GM20000 (cell line): ENCODE results near the gene DNAJC13.

Experiments
- DNase-seq: peaks from one replicate; pipeline ENCODE4 v3.0.0; 2012; ENCODE audit warnings: low spot score
- TF ChIP-seq, protein P1 (sequence below): IDR thresholded peaks from 2 replicates; pipeline ENCODE4 v1.5.1; 2012; ENCODE audit warnings: mild to moderate bottlenecking, control low read depth; ENCODE audit errors: extremely low read depth, missing control alignments

DNAJC13 gene

DNA sequence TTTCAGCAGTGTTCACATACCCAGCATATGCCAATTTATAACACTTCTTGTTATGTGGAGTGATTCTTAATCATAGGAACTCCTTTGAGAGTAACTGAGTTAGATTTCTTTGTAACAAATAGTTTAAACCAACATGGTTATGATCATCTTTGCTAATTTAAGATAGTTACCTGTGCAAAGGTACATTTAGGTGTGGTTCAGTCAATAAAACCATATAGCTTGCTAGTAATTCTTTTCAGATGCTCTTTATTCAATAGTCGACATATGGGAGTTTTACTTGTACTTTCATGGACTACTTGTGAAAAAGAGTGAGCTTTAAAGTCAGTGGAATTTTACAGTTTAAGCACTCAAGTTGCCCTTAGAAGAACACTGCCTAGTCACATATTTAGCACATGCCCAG, 5.2 kb downstream of the DNAJC13 start:
- TF ChIP-seq, protein P1, sequence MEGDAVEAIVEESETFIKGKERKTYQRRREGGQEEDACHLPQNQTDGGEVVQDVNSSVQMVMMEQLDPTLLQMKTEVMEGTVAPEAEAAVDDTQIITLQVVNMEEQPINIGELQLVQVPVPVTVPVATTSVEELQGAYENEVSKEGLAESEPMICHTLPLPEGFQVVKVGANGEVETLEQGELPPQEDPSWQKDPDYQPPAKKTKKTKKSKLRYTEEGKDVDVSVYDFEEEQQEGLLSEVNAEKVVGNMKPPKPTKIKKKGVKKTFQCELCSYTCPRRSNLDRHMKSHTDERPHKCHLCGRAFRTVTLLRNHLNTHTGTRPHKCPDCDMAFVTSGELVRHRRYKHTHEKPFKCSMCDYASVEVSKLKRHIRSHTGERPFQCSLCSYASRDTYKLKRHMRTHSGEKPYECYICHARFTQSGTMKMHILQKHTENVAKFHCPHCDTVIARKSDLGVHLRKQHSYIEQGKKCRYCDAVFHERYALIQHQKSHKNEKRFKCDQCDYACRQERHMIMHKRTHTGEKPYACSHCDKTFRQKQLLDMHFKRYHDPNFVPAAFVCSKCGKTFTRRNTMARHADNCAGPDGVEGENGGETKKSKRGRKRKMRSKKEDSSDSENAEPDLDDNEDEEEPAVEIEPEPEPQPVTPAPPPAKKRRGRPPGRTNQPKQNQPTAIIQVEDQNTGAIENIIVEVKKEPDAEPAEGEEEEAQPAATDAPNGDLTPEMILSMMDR, result no peak
- no peak for DNase-seq

DNA sequence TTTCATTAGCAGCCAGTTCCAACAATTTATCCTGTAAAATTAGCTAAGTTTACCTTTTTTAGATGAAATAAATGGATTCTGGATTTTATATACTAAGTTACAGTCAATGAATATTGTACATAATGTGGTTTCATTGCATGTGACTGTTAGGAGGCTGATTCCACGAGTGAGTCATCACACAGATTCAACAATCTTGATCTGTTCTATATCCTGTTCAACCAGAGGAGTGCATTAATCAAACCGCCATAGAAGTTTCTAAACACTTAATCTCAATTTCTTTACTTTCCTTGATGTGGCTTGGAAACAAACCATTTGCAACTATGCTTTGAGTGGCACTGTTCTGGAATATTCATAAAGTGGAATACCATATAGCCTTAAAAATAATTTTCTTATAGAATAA, 15.3 kb downstream of the DNAJC13 start:
- TF ChIP-seq, protein P1, result no peak
- DNase-seq, result no peak

DNA sequence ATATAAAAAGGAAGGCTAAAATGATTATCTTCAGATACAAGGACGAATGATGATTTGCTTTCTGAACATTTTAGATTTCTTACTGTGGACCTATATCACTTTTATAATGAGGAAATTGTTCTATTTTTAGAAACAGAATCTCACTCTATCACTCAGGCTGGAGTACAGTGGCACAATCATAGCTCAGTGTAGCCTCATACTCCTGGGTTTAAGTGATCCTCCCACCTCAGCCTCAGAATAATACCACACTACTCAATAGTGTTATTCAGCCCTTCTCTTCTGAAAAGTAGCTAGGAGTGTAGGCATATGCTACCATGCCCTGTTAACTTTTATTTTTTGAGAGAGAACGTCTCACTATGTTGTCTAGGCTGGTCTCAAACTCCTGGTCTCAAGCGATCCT, 15.8 kb downstream of the DNAJC13 start:
- TF ChIP-seq, protein P1, result no peak
- no peak for DNase-seq

DNA sequence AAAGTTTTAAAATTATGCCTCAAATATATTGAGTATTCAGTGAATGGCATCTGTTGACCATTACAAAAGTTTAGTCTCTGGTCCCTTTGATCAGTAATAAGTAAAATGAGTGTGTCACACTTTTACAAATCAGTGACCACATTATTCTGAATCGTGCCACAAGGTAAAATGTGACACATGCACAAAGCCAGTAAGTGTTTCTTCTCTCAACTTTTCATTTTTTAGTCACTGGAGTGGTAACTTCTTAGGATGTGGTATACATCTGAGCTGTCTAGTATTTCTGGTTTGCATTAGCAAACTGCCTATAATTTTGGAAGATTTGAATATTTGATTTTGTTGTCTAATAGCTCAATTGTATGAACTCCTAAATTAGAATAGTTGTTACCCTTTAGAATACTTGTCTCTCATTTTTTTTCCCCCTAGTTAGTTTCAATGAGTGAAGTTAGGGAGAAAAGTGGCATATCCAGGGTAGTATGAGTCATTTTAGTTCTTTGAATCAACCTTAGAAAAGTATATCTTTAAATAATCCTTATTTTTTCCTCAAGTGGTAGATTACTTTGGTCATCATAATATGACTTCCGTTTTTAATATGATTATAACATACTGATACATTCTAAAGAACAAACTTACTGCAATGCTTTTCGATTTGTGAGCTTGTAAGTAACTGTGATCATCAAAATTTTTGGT, 18.1 kb downstream of the DNAJC13 start:
- TF ChIP-seq, protein P1, result no peak
- no peak for DNase-seq

DNA sequence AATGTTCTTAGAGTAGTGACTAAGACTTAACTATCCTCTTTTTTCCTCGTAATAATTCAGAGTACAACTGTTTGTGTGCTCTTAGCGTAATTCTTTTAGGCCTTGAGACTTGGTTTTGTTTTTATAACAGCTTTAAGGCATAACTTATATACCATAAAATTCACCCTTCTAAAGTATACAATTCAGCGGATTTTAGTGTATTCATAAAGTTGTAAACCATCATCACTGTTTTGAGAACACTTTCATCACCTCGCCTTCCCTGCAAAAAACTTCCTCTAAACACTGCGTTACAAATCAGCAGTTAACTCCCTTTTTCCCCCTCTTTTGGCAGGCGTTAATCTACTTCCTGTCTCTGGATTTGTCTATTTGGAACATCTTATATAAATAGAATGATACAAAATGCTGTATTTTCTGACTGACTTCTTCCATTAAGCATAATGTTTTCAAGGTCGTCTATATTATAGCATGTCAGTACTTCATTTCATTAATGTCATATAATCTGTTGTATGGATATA, 18.7 kb downstream of the DNAJC13 start:
- TF ChIP-seq, protein P1, result no peak
- no peak for DNase-seq

DNA sequence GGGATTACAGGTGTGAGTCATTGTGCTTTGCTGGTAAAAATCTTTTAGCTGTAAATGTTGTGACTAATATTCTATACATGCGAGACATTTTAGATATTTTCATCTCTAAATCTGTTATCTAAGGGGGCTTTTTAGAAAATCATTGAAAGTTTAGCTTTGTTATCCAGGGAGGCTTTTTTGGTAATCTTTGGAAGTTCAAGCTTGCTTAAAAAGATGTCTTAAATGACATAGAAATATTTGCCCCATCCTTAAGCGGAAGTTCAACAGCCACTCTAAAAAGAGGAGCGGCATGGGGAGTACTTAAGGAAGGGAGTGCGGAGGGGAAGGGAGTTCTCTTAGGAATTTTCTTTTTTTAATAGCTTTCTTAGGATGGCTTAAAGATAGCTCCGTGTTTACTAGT, 26.1 kb downstream of the DNAJC13 start:
- DNase-seq, result no peak
- TF ChIP-seq, protein P1, result no peak

DNA sequence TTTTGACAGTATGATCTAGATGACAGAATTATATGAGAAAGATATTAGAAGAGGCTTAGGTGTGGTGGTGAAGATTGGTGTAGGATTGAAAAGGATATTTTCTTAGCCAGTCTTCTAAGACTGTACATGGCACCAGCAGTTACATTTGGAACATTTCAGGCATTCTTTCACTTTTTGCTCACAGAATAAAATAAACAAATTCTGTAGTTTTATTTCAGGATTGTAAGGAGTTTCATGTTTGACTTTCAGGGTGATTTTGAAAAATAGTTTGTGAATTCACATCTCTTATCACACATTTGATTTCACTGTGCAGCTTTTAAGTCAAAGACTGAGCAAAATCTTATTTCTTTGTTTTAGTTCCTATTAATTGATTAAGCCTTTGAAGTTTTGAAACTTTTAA, 27.1 kb downstream of the DNAJC13 start:
- TF ChIP-seq, protein P1, result no peak
- DNase-seq, result no peak
